Dendritic cell treated with granulocyte-macrophage colony-stimulating factor and Interleukin-4, amounts not matched to agents 40 ng/mL and 50 ng/mL, for 4 days (primary cell): ENCODE measurements around the gene ACP6.

ENCODE experiments used
- H3K27ac Mint-ChIP-seq: one replicate; pipeline ENCODE4 v1.8.0; 2022; ENCODE audit warnings: mild to moderate bottlenecking, mixed read lengths
- H3K27me3 Mint-ChIP-seq: one replicate; pipeline ENCODE4 v1.8.0; 2022; ENCODE audit warnings: mild to moderate bottlenecking, mixed read lengths
- H3K36me3 Mint-ChIP-seq: one replicate; pipeline ENCODE4 v1.8.0; 2022; ENCODE audit warnings: low read depth, mixed read lengths
- H3K4me1 Mint-ChIP-seq: one replicate; pipeline ENCODE4 v1.8.0; 2022; ENCODE audit warnings: low read depth, mixed read lengths
- H3K4me3 Mint-ChIP-seq: one replicate; pipeline ENCODE4 v1.8.0; 2022; ENCODE audit warnings: mild to moderate bottlenecking, moderate library complexity, mixed read lengths
- H3K9me3 Mint-ChIP-seq: one replicate; pipeline ENCODE4 v1.8.0; 2022; ENCODE audit warnings: mixed read lengths
- intact Hi-C: fragments of 100-400 bp; cut with micrococcal nuclease; formaldehyde crosslinking; loops from one replicate; pipeline ENCODE4 v1.15.0; 2022

The ACP6 gene

DNA sequence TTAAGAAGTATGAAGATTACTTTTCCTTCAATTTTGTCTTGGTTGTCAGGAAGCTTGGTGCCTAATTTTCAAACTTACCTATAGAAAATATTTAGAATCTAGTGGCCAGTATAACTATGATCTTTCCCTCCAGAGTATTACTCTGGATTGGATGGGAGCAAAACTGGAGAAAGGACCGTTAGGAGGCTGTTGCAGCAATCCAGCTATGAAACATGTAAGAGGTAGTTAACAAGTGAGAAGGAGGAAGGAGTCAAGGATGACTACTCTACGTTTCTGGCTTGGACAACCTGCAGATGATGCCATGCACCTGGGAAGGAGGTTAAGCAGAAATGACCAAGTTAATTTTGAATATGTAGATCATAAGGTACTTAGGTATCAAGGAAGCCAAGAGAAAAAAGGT is 3.5 kb upstream of the ACP6 start:
- Mint-ChIP-seq H3K27ac (no peak overlapping the region), H3K4me3 (no peak overlapping the region), H3K4me1 (peaks cover 16% of the 10 kb centered on the region), H3K27me3 (peaks cover 8% of the 10 kb centered on the region), H3K36me3 (peaks cover 12% of the 10 kb centered on the region), H3K9me3 (peaks cover 9% of the 10 kb centered on the region)
- intact Hi-C loops = no loop called here

DNA sequence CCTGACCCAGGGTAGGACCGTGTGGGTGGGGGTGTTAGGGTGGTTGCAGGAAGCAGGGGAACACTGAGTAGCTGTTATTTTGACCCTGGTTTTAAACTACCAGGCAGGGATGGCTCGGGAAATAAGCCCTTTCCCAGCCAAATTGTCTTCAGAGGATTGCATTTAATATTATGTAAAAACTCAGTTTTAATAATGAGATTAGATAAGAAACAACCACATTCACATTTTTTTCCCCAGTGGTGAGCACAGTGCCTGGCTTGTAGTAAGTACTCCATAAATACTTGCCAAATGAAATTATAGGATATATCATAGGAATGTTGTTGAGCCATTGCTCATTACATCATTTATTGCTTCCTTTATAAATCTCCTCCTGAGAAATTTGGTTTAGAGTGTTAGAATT is 3.1 kb upstream of the ACP6 start:
- Mint-ChIP-seq H3K27me3 (peaks cover 8% of the 10 kb centered on the region), H3K4me3 (no peak overlapping the region), H3K27ac (no peak overlapping the region), H3K4me1 (peaks cover 16% of the 10 kb centered on the region), H3K36me3 (peaks cover 12% of the 10 kb centered on the region), H3K9me3 (peaks cover 9% of the 10 kb centered on the region)
- intact Hi-C loops = no loop called here

DNA sequence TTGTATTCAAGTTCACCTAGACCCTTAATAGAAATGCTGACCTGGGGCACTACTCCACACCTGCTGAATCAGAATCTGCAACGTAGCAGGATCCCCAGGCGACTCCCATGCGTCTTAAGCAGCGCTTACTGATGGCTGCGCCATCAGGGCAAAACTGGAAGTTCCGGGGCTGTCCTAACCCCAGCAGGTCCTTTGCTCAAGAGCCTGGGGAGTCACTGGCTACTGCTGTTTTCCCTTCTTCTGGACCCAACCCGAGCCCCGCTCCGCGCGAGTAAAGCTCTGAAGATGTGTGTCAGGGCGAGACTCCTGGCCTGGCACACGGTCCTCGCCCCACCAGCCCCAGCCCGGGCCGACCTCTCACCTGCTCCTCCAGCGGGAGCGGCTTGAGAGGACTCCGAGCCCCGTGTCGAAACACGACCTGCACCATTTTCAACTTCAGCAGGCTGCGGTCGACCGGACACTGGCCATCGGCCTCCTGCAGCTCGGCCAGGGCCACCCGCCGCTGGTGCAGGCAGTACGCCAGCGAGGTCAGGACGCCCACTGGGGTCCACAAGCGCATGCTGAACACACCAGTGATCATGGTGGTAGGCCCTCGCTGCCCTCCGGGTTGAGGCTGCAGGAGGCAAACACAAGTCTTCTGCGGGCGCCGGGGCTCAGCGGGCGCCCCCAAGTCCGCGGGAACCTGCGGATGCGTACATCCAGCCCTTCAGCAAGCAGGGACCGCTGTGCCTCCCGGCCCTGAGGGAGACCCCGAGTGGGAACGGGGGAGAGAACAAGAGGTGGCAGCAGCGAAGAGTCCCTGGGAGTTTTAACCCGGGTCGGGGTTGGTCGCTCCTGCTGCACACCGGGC is 630 bp downstream of the ACP6 start:
- intact Hi-C loops = loop anchor here (1.0 kb wide), 1 partner anchor 70 kb away; no protein-coding TSS in a partner anchor
- H3K27me3 Mint-ChIP-seq = peaks cover 8% of the 10 kb centered on the region
- H3K27ac Mint-ChIP-seq = peak overlapping the region; percentile 79
- H3K9me3 Mint-ChIP-seq = no peaks in the 10 kb centered on the region
- peaks cover 12% of the 10 kb centered on the region for H3K36me3 Mint-ChIP-seq
- peaks cover 16% of the 10 kb centered on the region for H3K4me1 Mint-ChIP-seq
- H3K4me3 Mint-ChIP-seq = peak overlapping the region; percentile 86

GRCh38 chr1:147665521-147665920 is 4.8 kb downstream of the ACP6 start:
- no peak overlapping the region for H3K4me3 Mint-ChIP-seq
- H3K4me1 Mint-ChIP-seq = peaks cover 12% of the 10 kb centered on the region
- no peaks in the 10 kb centered on the region for H3K9me3 Mint-ChIP-seq
- H3K27me3 Mint-ChIP-seq = no peaks in the 10 kb centered on the region
- intact Hi-C loops = no loop called here
- no peak overlapping the region for H3K27ac Mint-ChIP-seq
- H3K36me3 Mint-ChIP-seq = peaks cover 12% of the 10 kb centered on the region

GRCh38 chr1:147664206-147664605 is 6.1 kb downstream of the ACP6 start:
- peaks cover 4% of the 10 kb centered on the region for H3K4me1 Mint-ChIP-seq
- no peaks in the 10 kb centered on the region for H3K36me3 Mint-ChIP-seq

DNA sequence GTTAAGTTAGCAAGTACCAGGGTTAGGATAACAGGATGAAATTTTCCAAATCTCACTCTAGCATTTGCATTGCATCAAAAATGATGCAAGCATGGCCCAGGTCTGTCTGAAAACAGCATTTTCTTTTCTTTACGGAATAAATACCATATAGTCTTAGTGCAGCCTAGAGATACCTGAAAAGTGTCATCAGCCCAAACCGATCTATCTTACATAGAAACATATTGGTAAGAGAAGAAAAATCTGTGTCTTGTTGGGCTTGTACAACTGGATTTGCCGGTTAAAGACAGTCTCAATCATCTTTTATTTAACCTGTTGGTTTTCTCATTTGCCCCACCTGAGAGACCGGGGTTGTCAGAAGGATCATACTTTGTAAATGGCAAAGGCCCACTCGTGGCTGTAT is 15.8 kb downstream of the ACP6 start:
- H3K36me3 Mint-ChIP-seq = peaks cover 21% of the 10 kb centered on the region
- intact Hi-C loops = no loop called here
- peaks cover 16% of the 10 kb centered on the region for H3K4me1 Mint-ChIP-seq
- H3K27me3 Mint-ChIP-seq = no peaks in the 10 kb centered on the region
- H3K4me3 Mint-ChIP-seq = no peak overlapping the region
- no peak overlapping the region for H3K27ac Mint-ChIP-seq
- no peaks in the 10 kb centered on the region for H3K9me3 Mint-ChIP-seq

More at GRCh38 chr1:147664206-147664605, 6.1 kb downstream of the ACP6 start:
- H3K27ac Mint-ChIP-seq = no peak overlapping the region
- no peaks in the 10 kb centered on the region for H3K27me3 Mint-ChIP-seq
- H3K4me3 Mint-ChIP-seq = no peak overlapping the region
- H3K9me3 Mint-ChIP-seq = no peaks in the 10 kb centered on the region
- intact Hi-C loops = no loop called here

DNA sequence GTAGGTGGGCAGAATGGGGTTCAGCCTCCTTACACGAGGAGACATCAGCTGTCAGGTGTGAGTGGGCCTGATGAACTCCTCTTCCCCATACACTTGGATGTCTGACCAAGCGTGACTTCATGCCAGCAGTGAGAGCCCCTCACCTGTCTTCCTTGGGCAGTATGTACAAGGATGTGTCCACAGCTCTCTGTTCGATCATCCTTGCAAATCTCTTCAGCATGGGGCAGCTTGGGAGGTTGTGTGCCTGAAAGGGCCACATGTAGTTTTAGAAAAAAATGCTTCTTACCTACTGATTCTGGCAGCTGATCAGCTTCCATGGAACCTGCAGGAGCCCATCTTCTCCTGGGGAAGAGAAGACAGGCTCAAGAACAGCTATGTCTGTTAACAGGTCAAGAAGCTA is 18.0 kb downstream of the ACP6 start:
- H3K4me3 Mint-ChIP-seq = no peak overlapping the region
- H3K9me3 Mint-ChIP-seq = no peaks in the 10 kb centered on the region
- no peaks in the 10 kb centered on the region for H3K27me3 Mint-ChIP-seq
- peaks cover 16% of the 10 kb centered on the region for H3K4me1 Mint-ChIP-seq
- no peak overlapping the region for H3K27ac Mint-ChIP-seq
- intact Hi-C loops = no loop called here
- peaks cover 24% of the 10 kb centered on the region for H3K36me3 Mint-ChIP-seq

DNA sequence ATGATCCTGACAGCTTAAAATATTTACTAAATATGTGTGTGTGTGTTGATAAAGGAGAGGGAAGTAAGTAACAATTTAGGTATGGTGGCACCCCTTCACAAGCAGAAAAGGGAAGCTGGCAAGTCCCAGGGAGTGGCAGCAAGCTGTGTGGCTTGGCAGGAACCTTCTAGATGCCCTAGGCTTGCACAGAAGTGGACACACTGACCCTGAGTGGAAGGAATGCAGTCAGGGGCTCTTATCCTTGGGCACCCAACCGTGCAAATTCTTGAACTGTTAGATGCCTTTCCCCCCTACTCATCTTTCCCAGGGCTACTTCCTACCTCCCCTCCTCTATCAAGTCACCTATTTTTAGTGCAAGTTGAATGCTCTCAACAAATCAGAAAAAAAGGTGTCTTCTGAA is 18.9 kb downstream of the ACP6 start:
- no peaks in the 10 kb centered on the region for H3K9me3 Mint-ChIP-seq
- H3K36me3 Mint-ChIP-seq = peaks cover 24% of the 10 kb centered on the region
- intact Hi-C loops = no loop called here
- no peaks in the 10 kb centered on the region for H3K27me3 Mint-ChIP-seq
- H3K27ac Mint-ChIP-seq = no peak overlapping the region
- H3K4me1 Mint-ChIP-seq = peaks cover 21% of the 10 kb centered on the region
- H3K4me3 Mint-ChIP-seq = no peak overlapping the region

DNA sequence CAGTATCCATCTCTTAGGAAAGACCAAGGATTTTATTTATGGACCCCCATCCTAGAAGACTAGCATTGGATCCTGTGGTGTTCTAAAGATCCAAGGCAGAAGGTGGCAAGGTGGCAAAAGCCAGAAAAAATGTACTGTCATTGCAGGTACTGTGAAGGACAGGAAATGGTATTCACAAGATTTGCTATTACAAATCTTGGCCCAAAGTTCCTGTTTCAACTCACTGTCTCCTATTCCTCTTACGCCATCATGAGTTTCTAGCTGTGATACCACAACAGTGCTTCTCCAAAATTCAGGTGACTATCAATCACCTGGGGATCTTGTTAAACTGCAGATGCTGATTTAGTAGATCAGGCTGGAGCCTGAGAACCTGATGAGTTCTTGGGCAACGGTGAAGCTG is 21.4 kb downstream of the ACP6 start:
- intact Hi-C loops = no loop called here
- no peak overlapping the region for H3K27ac Mint-ChIP-seq

GRCh38 chr1:147647796-147648633 is 22.3 kb downstream of the ACP6 start:
- no peak overlapping the region for H3K27ac Mint-ChIP-seq
- H3K4me3 Mint-ChIP-seq = no peak overlapping the region
- peaks cover 23% of the 10 kb centered on the region for H3K36me3 Mint-ChIP-seq
- H3K9me3 Mint-ChIP-seq = no peaks in the 10 kb centered on the region
- intact Hi-C loops = no loop called here
- H3K27me3 Mint-ChIP-seq = no peaks in the 10 kb centered on the region
- H3K4me1 Mint-ChIP-seq = peaks cover 33% of the 10 kb centered on the region

More for the DNA sequence above, 21.4 kb downstream of the ACP6 start:
- Mint-ChIP-seq H3K4me1 (peaks cover 33% of the 10 kb centered on the region), H3K27me3 (no peaks in the 10 kb centered on the region), H3K9me3 (no peaks in the 10 kb centered on the region), H3K4me3 (no peak overlapping the region), H3K36me3 (peaks cover 21% of the 10 kb centered on the region)

DNA sequence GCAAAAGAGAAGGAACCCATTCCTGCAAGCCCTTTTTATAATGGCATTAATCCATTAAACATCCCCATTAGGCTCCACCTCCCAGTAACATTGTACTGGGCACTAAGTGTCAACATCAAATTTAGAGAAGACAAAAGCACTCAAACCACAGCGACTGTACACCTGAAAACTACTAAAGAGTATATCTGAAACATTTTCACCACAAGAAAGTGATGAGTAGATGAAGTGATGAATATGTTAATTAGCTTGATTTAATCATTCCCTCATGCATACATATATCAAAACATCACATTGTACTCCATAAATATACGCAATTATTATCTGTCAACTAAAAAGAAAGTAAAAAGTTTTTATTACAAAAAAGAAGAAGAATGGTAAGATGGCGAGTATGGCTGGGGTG is 26.4 kb downstream of the ACP6 start:
- H3K4me3 Mint-ChIP-seq = no peak overlapping the region
- H3K4me1 Mint-ChIP-seq = peaks cover 49% of the 10 kb centered on the region
- no peak overlapping the region for H3K27ac Mint-ChIP-seq
- no peaks in the 10 kb centered on the region for H3K27me3 Mint-ChIP-seq
- intact Hi-C loops = no loop called here
- no peaks in the 10 kb centered on the region for H3K9me3 Mint-ChIP-seq
- H3K36me3 Mint-ChIP-seq = peaks cover 19% of the 10 kb centered on the region

DNA sequence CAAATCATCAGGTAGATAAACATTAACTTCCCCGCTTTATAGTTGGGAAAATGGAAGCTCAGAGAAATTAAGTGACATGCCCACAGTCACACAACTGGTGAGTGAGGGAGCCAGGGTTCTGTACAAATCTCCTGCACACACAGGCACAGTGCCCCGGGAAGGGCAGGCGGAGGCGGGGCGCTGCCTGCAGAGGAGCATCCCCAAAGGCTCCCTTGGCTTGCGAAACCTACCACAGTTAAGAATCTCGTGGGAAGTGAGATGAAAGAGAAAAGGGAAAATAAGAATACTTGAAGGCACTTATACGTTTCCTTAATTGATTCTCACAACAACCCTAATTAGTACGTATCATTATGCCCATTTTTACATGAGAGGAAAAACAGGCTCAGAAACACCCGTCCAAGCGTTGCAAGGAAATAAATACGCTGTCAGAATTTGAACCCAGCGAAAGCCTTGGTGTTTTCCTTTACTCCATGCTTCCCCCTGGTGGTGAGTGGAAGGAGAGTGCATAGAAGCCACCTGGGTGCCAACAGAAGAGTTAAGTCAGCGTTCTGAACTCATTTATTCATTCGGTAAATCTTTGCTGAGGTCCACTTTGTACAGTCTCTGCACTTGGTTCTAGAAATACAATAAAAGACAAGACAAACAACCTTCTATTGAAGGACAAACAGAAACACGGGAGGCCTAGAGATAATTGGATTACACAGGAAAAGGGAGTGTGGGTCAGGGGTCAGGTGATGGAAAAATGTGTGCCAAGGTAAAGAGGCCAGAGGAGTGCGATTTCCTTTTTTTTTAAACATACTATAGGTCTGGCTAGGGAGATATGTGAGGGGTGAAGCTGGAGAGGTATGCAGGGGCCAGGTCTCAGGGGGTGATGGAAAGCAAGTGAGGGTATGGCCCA is 28.4 kb downstream of the ACP6 start:
- H3K4me1 Mint-ChIP-seq = peaks cover 64% of the 10 kb centered on the region

GRCh38 chr1:147641291-147641690 is 29.0 kb downstream of the ACP6 start:
- intact Hi-C loops = loop anchor here (2.0 kb wide), 1 partner anchor 14 kb away; no protein-coding TSS in a partner anchor
- Mint-ChIP-seq H3K36me3 (peaks cover 11% of the 10 kb centered on the region), H3K9me3 (no peaks in the 10 kb centered on the region), H3K27ac (no peak overlapping the region), H3K4me1 (peaks cover 63% of the 10 kb centered on the region), H3K27me3 (no peaks in the 10 kb centered on the region), H3K4me3 (no peak overlapping the region)

More for the DNA sequence above, 28.4 kb downstream of the ACP6 start:
- Mint-ChIP-seq H3K9me3 (no peaks in the 10 kb centered on the region), H3K27me3 (no peaks in the 10 kb centered on the region), H3K36me3 (peaks cover 11% of the 10 kb centered on the region), H3K4me3 (no peak overlapping the region), H3K27ac (peak overlapping the region; percentile 16)
- intact Hi-C loops = loop anchor here (1.0 to 2.0 kb wide), 2 partner anchors 15 to 147 kb away; no protein-coding TSS in a partner anchor
